OCI-M1 (cell line): ENCODE data around the gene TMEM192.
"Not testable (repeated sequence)": the region's sequence is repeated elsewhere in the genome, so short reads cannot be mapped to it uniquely, and the experiment has no call there.

Experiments
- DNase-seq: peaks from one replicate; lab custom pipeline; 2025; lab: John Stamatoyannopoulos, UW

Gene TMEM192

GRCh38 chr4:165112368-165113121 lies at the start of gene TMEM192:
TSS of gene TMEM192 (minus strand) at chr4:165112860. CDS start at chr4:165112773, 87 bp downstream.
- peak; percentile 94 for DNase-seq

GRCh38 chr4:165158762-165159161 lies 46.1 kb upstream of the TMEM192 start:
- no peak for DNase-seq

- DNase-seq = no peak
Observed at GRCh38 chr4:165156906-165157305, 44.2 kb upstream of the TMEM192 start.

GRCh38 chr4:165154482-165154881 lies 41.8 kb upstream of the TMEM192 start:
- no peak for DNase-seq

- DNase-seq = no peak
Observed at GRCh38 chr4:165152527-165152926, 39.9 kb upstream of the TMEM192 start.

- no peak for DNase-seq
Observed at GRCh38 chr4:165151734-165152133, 39.1 kb upstream of the TMEM192 start.

- DNase-seq = no peak
Observed at GRCh38 chr4:165150545-165150944, 37.9 kb upstream of the TMEM192 start.

GRCh38 chr4:165138843-165139242 lies 26.2 kb upstream of the TMEM192 start:
- DNase-seq = no peak

GRCh38 chr4:165137205-165137604 lies 24.5 kb upstream of the TMEM192 start:
- DNase-seq = no peak

- no peak for DNase-seq
Observed at GRCh38 chr4:165136529-165136928, 23.9 kb upstream of the TMEM192 start.

- DNase-seq = peak; percentile 32
Observed at GRCh38 chr4:165133150-165133549, 20.5 kb upstream of the TMEM192 start.

- peak; percentile 88 for DNase-seq
Observed at GRCh38 chr4:165131247-165131832, 18.7 kb upstream of the TMEM192 start.

- no peak for DNase-seq
Observed at GRCh38 chr4:165129924-165130323, 17.3 kb upstream of the TMEM192 start.

- DNase-seq = not testable (repeated sequence)
Observed at GRCh38 chr4:165125869-165126499, 13.3 kb upstream of the TMEM192 start.

GRCh38 chr4:165124488-165124887 lies 11.8 kb upstream of the TMEM192 start:
- DNase-seq = peak; percentile 20

- DNase-seq = no peak
Observed at GRCh38 chr4:165118256-165118909, 5.7 kb upstream of the TMEM192 start.

GRCh38 chr4:165115301-165115700 lies 2.6 kb upstream of the TMEM192 start:
- DNase-seq = no peak

- no peak for DNase-seq
Observed at GRCh38 chr4:165111906-165112367, 723 bp downstream of the TMEM192 start.

- DNase-seq = no peak
Observed at GRCh38 chr4:165106518-165106917, 6.1 kb downstream of the TMEM192 start.

GRCh38 chr4:165101641-165102040 lies 11.0 kb downstream of the TMEM192 start:
- DNase-seq = no peak

- peak; percentile 32 for DNase-seq
Observed at GRCh38 chr4:165096776-165097175, 15.9 kb downstream of the TMEM192 start.

- DNase-seq = no peak
Observed at GRCh38 chr4:165095291-165095690, 17.4 kb downstream of the TMEM192 start.

- DNase-seq = no peak
Observed at GRCh38 chr4:165094873-165095272, 17.8 kb downstream of the TMEM192 start.
